ENCODE results near the gene KISS1.

KISS1 gene

DNA sequence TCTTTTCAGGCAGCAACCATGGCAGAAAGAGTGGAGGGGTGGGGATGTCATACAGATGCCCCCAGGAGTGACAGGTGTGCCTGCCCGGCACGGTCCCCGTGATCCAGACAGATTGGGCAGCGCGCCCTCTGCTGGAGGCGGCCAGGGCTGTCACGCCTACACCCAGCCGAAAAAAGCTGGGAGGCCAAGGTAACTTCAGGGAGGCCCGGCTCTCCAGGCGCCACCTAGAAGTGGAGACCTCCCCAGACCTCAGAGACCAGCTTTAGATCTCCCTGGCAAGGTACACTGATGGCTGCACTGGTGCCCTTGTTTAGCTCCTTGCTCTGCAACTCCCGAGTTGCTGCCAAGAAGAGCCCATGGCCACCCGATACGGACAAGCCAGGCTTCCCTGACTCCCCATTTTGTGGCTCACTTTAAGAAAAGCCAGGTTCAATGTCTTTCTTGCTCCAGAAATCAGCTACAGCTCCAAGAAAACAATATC, 10.9 kb upstream of the KISS1 start:
- H3K9me2 ChIP-seq (replicated peaks; ENCODE audit: insufficient read depth, low read length), result no peaks in the 10 kb centered on the region
- no peaks in the 10 kb centered on the region for H3F3A ChIP-seq (ENCODE audit: insufficient read depth, low read length)
- H3K4me1 ChIP-seq (ENCODE audit: low read length), result no peaks in the 10 kb centered on the region
- no peak overlapping the region for H3K27ac ChIP-seq (ENCODE audit: low read length)
- no peaks in the 10 kb centered on the region for H3K79me2 ChIP-seq (ENCODE audit: low read length)
- no peak overlapping the region for H3K9ac ChIP-seq (ENCODE audit: low read length)
- TF ChIP-seq EZH2phosphoT487 (IDR thresholded peaks at IDR 0.05; ENCODE audit: low read length), result no peak
- TF ChIP-seq, protein P1, sequence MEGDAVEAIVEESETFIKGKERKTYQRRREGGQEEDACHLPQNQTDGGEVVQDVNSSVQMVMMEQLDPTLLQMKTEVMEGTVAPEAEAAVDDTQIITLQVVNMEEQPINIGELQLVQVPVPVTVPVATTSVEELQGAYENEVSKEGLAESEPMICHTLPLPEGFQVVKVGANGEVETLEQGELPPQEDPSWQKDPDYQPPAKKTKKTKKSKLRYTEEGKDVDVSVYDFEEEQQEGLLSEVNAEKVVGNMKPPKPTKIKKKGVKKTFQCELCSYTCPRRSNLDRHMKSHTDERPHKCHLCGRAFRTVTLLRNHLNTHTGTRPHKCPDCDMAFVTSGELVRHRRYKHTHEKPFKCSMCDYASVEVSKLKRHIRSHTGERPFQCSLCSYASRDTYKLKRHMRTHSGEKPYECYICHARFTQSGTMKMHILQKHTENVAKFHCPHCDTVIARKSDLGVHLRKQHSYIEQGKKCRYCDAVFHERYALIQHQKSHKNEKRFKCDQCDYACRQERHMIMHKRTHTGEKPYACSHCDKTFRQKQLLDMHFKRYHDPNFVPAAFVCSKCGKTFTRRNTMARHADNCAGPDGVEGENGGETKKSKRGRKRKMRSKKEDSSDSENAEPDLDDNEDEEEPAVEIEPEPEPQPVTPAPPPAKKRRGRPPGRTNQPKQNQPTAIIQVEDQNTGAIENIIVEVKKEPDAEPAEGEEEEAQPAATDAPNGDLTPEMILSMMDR (IDR thresholded peaks at IDR 0.05; ENCODE audit: low read length), result peak; percentile 97
- H2AFZ ChIP-seq (ENCODE audit: low read length), result peak overlapping the region; percentile 15
- no peaks in the 10 kb centered on the region for H3K36me3 ChIP-seq (replicated peaks; ENCODE audit: insufficient read depth, low read length)
- no peaks in the 10 kb centered on the region for H3K9me3 ChIP-seq (replicated peaks; ENCODE audit: insufficient read depth, low read length)
- peak overlapping the region; percentile 40; the same call in 1 of the 2 replicates for H3K4me2 ChIP-seq (ENCODE audit: low read depth, low read length)
- H3K4me3 ChIP-seq (ENCODE audit: low read length), result no peak overlapping the region
- H3K27me3 ChIP-seq (replicated peaks; ENCODE audit: insufficient read depth, low read length), result peaks cover 6% of the 10 kb centered on the region; the same call in 1 of the 2 replicates
- H4K20me1 ChIP-seq (ENCODE audit: insufficient read depth, low read length), result no peaks in the 10 kb centered on the region
- peak; percentile 68 for DNase-seq

GRCh38 chr1:204206121-204206520, 9.8 kb upstream of the KISS1 start:
- Histone ChIP-seq H3K79me2 (ENCODE audit: low read length) (no peaks in the 10 kb centered on the region), H3K9ac (ENCODE audit: low read length) (no peak overlapping the region), H4K20me1 (ENCODE audit: insufficient read depth, low read length) (no peaks in the 10 kb centered on the region), H3K4me1 (ENCODE audit: low read length) (no peaks in the 10 kb centered on the region), H2AFZ (ENCODE audit: low read length) (no peak overlapping the region), H3K36me3 (replicated peaks; ENCODE audit: insufficient read depth, low read length) (no peaks in the 10 kb centered on the region), H3K4me3 (ENCODE audit: low read length) (no peak overlapping the region), H3F3A (ENCODE audit: insufficient read depth, low read length) (no peaks in the 10 kb centered on the region), H3K27me3 (replicated peaks; ENCODE audit: insufficient read depth, low read length) (peaks cover 6% of the 10 kb centered on the region; the same call in 1 of the 2 replicates), H3K4me2 (ENCODE audit: low read depth, low read length) (no peak overlapping the region), H3K9me2 (replicated peaks; ENCODE audit: insufficient read depth, low read length) (no peaks in the 10 kb centered on the region), H3K27ac (ENCODE audit: low read length) (no peak overlapping the region), H3K9me3 (replicated peaks; ENCODE audit: insufficient read depth, low read length) (no peaks in the 10 kb centered on the region)
- TF ChIP-seq, protein P1 (IDR thresholded peaks at IDR 0.05; ENCODE audit: low read length), result peak; percentile 8; the same call in 1 of the 2 replicates
- TF ChIP-seq EZH2phosphoT487 (IDR thresholded peaks at IDR 0.05; ENCODE audit: low read length), result no peak
- no peak for DNase-seq

DNA sequence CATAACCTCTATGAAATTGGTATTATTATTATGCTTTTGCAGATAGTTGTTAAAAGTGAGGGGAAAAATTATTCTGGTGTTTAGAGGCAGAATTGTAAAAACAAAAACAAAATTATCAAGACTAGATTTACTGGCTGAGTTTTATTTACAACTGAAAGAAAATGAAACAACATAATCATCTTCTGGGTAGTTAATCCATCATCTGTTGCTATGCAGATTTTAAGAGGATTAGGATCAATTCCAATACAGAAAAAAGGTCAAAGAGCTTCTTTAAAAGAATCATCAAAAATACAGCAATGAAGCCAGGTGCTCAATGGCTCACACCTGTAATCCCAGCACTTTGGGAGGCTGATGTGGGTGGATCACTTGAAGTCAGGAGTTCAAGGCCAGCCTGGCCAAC, 9.2 kb upstream of the KISS1 start:
- no peak for DNase-seq
- Histone ChIP-seq H3K27me3 (replicated peaks; ENCODE audit: insufficient read depth, low read length) (peaks cover 6% of the 10 kb centered on the region; the same call in 1 of the 2 replicates), H3K9me2 (replicated peaks; ENCODE audit: insufficient read depth, low read length) (no peaks in the 10 kb centered on the region), H3K9me3 (replicated peaks; ENCODE audit: insufficient read depth, low read length) (no peaks in the 10 kb centered on the region), H3K4me3 (ENCODE audit: low read length) (no peak overlapping the region), H3F3A (ENCODE audit: insufficient read depth, low read length) (no peaks in the 10 kb centered on the region), H4K20me1 (ENCODE audit: insufficient read depth, low read length) (no peaks in the 10 kb centered on the region), H3K4me2 (ENCODE audit: low read depth, low read length) (no peak overlapping the region), H3K36me3 (replicated peaks; ENCODE audit: insufficient read depth, low read length) (no peaks in the 10 kb centered on the region), H3K27ac (ENCODE audit: low read length) (no peak overlapping the region), H3K79me2 (ENCODE audit: low read length) (no peaks in the 10 kb centered on the region), H2AFZ (ENCODE audit: low read length) (no peak overlapping the region), H3K9ac (ENCODE audit: low read length) (no peak overlapping the region), H3K4me1 (ENCODE audit: low read length) (no peaks in the 10 kb centered on the region)
- no peak for TF ChIP-seq EZH2phosphoT487 (IDR thresholded peaks at IDR 0.05; ENCODE audit: low read length)
- TF ChIP-seq, protein P1 (IDR thresholded peaks at IDR 0.05; ENCODE audit: low read length), result no peak
- TF ChIP-seq EZH2 (optimal IDR thresholded peaks at IDR 0.05; ENCODE audit: low read depth, low read length), result no peak

Measured in MM.1S (cell line).